Fibroblast of villous mesenchyme (primary cell): ENCODE measurements around the gene SERPINA1. TPM values are rescaled to one million over a fixed set of nuclear protein-coding genes. Genes with fewer than 3 reads are reported as not detected.

ENCODE experiments used
- DNase-seq: peaks from one replicate; pipeline ENCODE4 v3.0.0-alpha.2; 2010; ENCODE audit warnings: low read depth
- H3K4me3 ChIP-seq: 2 replicates; pipeline ENCODE4 v1.5.1; 2011; ENCODE audit warnings: low read depth, mild to moderate bottlenecking, low read length
- total RNA-seq: library from RNA; depleted of rRNA; stranded (reverse); fragments of >200 nt; gene quantifications from 2 replicates; pipeline ENCODE4 v1.2.3, GENCODE V29; 2012
- TF ChIP-seq, protein P1 (sequence below): IDR thresholded peaks from 2 replicates; pipeline ENCODE4 v1.5.1; 2012; ENCODE audit warnings: low read depth, mild to moderate bottlenecking, low read length; ENCODE audit not compliant: insufficient read depth

The SERPINA1 gene
- total RNA-seq, 1 donor, result not detected

DNA sequence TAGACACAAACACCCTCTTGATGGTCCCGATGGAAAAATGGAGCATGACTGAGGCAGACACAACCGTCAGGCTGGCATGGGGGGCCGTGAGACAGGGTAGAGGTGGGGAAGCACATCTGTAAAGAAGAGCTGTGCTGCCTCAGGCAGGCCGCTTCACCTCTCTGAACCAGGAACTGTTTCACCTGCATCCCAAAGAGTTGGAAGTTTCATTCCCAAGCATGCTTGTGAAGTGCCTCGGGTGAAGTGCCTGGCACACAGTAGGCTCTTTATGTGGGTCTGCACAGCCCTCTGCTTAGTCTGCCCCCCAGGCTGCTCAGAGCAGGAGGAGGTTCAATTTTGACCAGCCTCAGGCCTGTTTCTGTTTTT, 685 bp upstream of the SERPINA1 start:
- no peak overlapping the region for H3K4me3 ChIP-seq
- DNase-seq, result no peak
- TF ChIP-seq, protein P1, sequence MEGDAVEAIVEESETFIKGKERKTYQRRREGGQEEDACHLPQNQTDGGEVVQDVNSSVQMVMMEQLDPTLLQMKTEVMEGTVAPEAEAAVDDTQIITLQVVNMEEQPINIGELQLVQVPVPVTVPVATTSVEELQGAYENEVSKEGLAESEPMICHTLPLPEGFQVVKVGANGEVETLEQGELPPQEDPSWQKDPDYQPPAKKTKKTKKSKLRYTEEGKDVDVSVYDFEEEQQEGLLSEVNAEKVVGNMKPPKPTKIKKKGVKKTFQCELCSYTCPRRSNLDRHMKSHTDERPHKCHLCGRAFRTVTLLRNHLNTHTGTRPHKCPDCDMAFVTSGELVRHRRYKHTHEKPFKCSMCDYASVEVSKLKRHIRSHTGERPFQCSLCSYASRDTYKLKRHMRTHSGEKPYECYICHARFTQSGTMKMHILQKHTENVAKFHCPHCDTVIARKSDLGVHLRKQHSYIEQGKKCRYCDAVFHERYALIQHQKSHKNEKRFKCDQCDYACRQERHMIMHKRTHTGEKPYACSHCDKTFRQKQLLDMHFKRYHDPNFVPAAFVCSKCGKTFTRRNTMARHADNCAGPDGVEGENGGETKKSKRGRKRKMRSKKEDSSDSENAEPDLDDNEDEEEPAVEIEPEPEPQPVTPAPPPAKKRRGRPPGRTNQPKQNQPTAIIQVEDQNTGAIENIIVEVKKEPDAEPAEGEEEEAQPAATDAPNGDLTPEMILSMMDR, result no peak

DNA sequence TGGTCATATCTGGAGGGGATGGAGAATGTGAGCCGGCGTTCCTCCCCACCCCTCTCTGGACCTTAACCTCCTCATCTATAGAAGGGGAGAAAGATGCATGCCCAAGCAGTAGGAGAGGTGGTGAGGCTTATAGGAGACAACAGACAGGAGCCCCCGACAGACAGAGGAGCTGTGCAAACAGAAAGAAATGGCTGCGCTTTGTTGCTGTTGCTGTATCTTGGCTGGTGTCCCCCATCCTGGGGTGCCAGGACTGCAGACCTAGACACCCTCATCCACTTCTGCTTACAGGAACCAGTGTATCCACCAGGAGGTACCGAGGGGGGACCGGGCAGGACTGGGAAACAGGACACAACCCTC, 397 bp downstream of the SERPINA1 start:
- TF ChIP-seq, protein P1, result no peak
- DNase-seq, result no peak

DNA sequence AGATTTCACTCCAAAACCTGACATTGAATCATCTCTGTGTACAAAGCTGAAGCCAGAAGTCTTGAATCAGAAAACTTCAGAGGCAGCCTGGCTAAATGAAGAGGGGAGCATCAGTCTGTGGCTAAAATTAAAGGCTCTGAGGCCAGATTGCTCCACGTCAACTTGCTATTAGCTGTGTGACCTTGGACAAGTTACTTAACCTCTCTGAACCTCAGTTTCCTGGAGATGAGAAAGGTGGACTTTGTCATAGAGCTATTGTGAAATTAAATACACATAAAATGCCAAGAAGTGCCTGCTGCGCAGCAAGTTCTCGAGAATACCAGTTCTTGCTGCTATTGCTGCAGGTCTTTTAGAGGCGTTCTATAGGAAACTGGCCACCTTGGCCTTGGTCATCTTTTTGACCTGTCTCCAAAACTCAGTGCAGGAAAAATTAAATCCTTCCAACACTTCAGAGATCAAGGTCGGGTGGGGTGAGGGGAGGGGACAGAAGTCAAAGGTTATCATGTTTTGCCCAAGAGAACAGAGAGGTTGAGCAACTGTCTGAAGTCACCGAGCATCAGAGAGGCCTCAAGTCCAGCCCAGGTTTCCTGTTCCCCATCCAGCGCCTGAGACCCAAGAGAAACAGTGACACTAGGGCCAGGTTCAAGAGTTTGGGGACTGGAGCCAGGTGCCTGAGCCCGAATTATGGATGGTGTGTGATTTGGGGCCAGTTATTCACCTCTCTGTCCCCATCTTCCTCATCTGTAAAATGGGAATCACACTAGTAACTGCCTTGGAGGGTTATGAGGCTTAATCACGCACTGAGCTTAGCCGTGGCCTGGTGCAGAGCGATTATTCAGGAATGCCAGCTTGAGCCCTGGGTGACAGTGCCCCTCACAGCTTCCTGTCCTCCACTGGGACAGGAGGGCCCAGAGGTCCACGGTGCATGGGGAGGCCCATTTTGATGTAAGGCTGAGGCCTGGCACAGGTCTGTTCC, 1.1 kb downstream of the SERPINA1 start:
- TF ChIP-seq, protein P1, result no peak
- DNase-seq, result peak; percentile 30

More for the DNA sequence above, 397 bp downstream of the SERPINA1 start:
- no peak overlapping the region for H3K4me3 ChIP-seq

DNA sequence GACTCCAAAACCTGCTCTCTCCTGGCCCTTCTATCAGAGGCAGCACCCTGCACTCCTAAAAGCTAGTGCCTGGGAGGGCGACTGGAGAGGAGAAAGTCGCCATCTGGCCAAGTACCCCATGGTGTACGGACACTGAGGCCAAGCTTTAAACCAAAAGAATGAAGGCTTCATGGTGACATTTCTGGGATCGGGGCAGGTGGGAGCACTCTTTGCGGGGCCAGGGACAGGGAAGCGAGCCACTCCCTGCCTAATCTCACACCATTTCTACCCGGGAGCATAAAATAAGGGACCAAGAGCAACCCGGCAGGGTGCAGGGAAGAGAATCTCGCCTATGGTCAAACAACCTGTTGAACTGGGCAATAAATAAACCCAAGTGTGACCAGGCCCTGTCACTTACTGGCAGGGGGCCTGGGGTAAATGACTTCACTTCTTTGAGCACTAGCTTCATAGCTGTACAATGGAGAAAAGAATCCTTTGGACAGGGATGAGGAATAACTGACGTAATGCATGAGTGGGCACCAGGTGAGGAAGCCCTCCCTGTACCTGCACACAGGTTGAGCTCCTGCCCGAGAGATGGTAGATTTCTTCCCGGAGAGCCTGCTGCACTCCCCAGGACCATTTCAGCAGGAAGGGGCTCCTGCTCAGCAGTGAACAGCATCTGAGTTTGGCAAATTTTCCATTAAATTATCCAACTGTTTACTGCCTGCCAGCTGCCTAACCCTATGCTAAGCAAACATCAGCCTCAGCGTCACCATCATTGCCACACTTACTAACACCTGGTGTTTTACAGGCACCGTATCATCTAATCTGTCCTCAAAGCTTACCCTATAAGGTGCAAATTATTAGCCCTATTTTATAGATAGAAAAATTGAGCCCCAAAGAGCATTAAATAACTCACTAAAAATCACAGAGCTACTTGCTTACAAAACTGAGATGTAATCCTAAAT, 2.0 kb downstream of the SERPINA1 start:
- H3K4me3 ChIP-seq, result no peak overlapping the region
- no peak for DNase-seq
- TF ChIP-seq, protein P1, result no peak

More for the DNA sequence above, 1.1 kb downstream of the SERPINA1 start:
- no peak overlapping the region for H3K4me3 ChIP-seq

DNA sequence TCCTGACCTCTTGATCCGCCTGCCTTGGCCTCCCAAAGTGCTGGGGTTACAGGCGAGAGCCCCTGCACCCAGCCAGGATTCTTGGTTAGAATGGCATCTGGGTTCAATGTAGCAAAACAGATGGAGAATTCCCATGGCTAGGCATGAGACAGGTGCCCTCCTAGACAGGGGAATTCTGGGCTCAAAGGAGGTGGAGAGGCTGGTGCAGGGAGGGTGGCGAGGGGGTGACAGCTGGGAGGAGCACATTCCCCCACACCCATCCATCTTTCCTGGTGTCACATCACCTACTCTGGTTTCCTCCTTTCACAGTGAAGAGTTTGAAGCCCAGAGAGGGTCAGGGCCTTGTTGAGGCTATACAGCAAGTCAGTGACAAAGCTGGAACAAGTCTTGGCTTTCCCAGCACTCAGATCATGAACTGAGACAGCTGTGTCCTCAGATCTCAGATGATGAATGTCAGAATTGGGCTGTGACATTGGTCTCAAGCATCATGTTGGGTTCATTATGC, 2.8 kb downstream of the SERPINA1 start:
- DNase-seq, result no peak
- TF ChIP-seq, protein P1, result no peak
- H3K4me3 ChIP-seq, result no peak overlapping the region

DNA sequence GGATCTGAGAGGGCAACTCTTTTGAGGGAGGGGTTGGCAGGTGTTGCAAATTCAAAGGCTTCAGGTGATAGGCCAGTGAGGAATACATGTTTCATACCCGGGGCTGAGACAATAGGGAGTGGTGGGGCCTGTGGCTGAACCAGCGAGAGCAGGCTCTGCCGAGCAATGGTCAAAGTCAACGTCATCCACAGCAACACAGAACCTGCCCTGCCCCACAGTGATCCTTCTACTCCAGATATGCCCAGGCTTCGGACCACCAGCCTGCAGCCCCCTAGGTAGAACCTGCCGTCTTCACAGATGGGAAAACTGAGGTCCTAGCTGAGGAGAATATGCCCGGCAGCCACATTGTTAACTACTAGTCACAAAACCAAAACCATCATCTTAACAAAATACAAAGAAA, 4.1 kb downstream of the SERPINA1 start:
- no peak for DNase-seq
- no peak overlapping the region for H3K4me3 ChIP-seq
- TF ChIP-seq, protein P1, result no peak
